H9 (cell line): ENCODE data around the gene TRABD2B. TPM values are rescaled to one million over a fixed set of nuclear protein-coding genes. Genes with fewer than 3 reads are reported as not detected.

Experiments
- DNase-seq: peaks from one replicate; pipeline ENCODE4 v3.0.0-alpha.2; 2017
- H2AFZ ChIP-seq: one replicate; pipeline ENCODE4 v1.6.1; 2013; ENCODE audit warnings: mild to moderate bottlenecking, low read length, control low read depth, moderate library complexity
- H2AK5ac ChIP-seq: 2 replicates; pipeline ENCODE4 v1.6.1; 2013; ENCODE audit warnings: low read length, control low read depth, mixed read lengths; ENCODE audit not compliant: insufficient read length
- H2BK120ac ChIP-seq: one replicate; pipeline ENCODE4 v1.6.1; 2013; ENCODE audit warnings: low read depth, mild to moderate bottlenecking, low read length, control low read depth, inconsistent platforms; ENCODE audit not compliant: poor library complexity, severe bottlenecking
- H2BK12ac ChIP-seq: 2 replicates; pipeline ENCODE4 v1.6.1; 2013; ENCODE audit warnings: low read length, control low read depth, mixed read lengths, low read depth; ENCODE audit not compliant: insufficient read length
- H2BK15ac ChIP-seq: 2 replicates; pipeline ENCODE4 v1.6.1; 2013; ENCODE audit warnings: low read depth, low read length, control low read depth
- H2BK20ac ChIP-seq: one replicate; pipeline ENCODE4 v1.6.1; 2013; ENCODE audit warnings: low read depth, mild to moderate bottlenecking, low read length, control low read depth, inconsistent platforms; ENCODE audit not compliant: poor library complexity, severe bottlenecking
- H2BK5ac ChIP-seq: 2 replicates; pipeline ENCODE4 v1.6.1; 2013; ENCODE audit warnings: low read length, control low read depth, mixed read lengths; ENCODE audit not compliant: insufficient read length
- H3K14ac ChIP-seq: 2 replicates; pipeline ENCODE4 v1.6.1; 2013; ENCODE audit warnings: low read length, control low read depth; ENCODE audit not compliant: insufficient read depth
- H3K18ac ChIP-seq: 2 replicates; pipeline ENCODE4 v1.6.1; 2013; ENCODE audit warnings: low read depth, mild to moderate bottlenecking, mixed read lengths, low read length, control low read depth; ENCODE audit not compliant: insufficient read length
- H3K23ac ChIP-seq: 2 replicates; pipeline ENCODE4 v1.6.1; 2013; ENCODE audit warnings: low read length, control low read depth, mixed read lengths, low read depth; ENCODE audit not compliant: insufficient read length
- H3K23me2 ChIP-seq: 2 replicates; pipeline ENCODE4 v1.6.1; 2013; ENCODE audit warnings: low read depth, mild to moderate bottlenecking, mixed read lengths, low read length, control low read depth; ENCODE audit not compliant: insufficient read length, poor library complexity, severe bottlenecking
- H3K27ac ChIP-seq: 2 replicates; pipeline ENCODE4 v1.5.1; 2013; ENCODE audit warnings: low read length, control low read depth, mixed read lengths, low read depth; ENCODE audit not compliant: insufficient read length
- H3K27me3 ChIP-seq: 2 replicates; pipeline ENCODE4 v1.6.1; 2013; ENCODE audit warnings: low read length, control low read depth, inconsistent platforms; ENCODE audit not compliant: insufficient read depth
- H3K4ac ChIP-seq: 2 replicates; pipeline ENCODE4 v1.6.1; 2013; ENCODE audit warnings: low read depth, mild to moderate bottlenecking, control low read depth, inconsistent platforms, low read length, moderate library complexity
- H3K4me1 ChIP-seq: 2 replicates; pipeline ENCODE4 v1.6.1; 2013; ENCODE audit warnings: low read length, control low read depth, inconsistent platforms; ENCODE audit not compliant: insufficient read depth
- H3K4me2 ChIP-seq: 2 replicates; pipeline ENCODE4 v1.6.1; 2013; ENCODE audit warnings: low read length, control low read depth, mixed read lengths; ENCODE audit not compliant: insufficient read length, insufficient read depth
- H3K56ac ChIP-seq: 2 replicates; pipeline ENCODE4 v1.6.1; 2013; ENCODE audit warnings: low read depth, mild to moderate bottlenecking, mixed read lengths, low read length, control low read depth; ENCODE audit not compliant: insufficient read length
- H3K79me1 ChIP-seq: 2 replicates; pipeline ENCODE4 v1.6.1; 2013; ENCODE audit warnings: low read depth, mild to moderate bottlenecking, moderate library complexity, low read length, control low read depth, inconsistent platforms; ENCODE audit not compliant: insufficient read depth, poor library complexity, severe bottlenecking
- H3K79me2 ChIP-seq: 2 replicates; pipeline ENCODE4 v1.6.1; 2013; ENCODE audit warnings: low read length, control low read depth, inconsistent platforms; ENCODE audit not compliant: insufficient read depth
- H3K9ac ChIP-seq: 2 replicates; pipeline ENCODE4 v1.6.1; 2013; ENCODE audit warnings: low read length, control low read depth, mixed read lengths; ENCODE audit not compliant: insufficient read length; ENCODE audit errors: extremely low read depth
- H3K9me3 ChIP-seq: one replicate; pipeline ENCODE4 v1.6.1; 2013; ENCODE audit warnings: low read depth, low read length, inconsistent platforms; ENCODE audit not compliant: control insufficient read depth
- H3T11ph ChIP-seq: one replicate; pipeline ENCODE4 v1.6.1; 2013; ENCODE audit warnings: mild to moderate bottlenecking, low read length, control low read depth, inconsistent platforms
- H4K20me1 ChIP-seq: one replicate; pipeline ENCODE4 v1.6.1; 2013; ENCODE audit not compliant: control insufficient read depth, insufficient read length, insufficient read depth
- H4K5ac ChIP-seq: 2 replicates; pipeline ENCODE4 v1.6.1; 2013; ENCODE audit warnings: low read depth, mild to moderate bottlenecking, mixed read lengths, low read length, control low read depth; ENCODE audit not compliant: insufficient read length
- H4K8ac ChIP-seq: replicated peaks from 2 replicates; pipeline ENCODE4 v1.6.1; 2013; ENCODE audit warnings: low read length, control low read depth, mixed read lengths, low read depth; ENCODE audit not compliant: insufficient read length
- H4K91ac ChIP-seq: 2 replicates; pipeline ENCODE4 v1.6.1; 2013; ENCODE audit warnings: low read depth, mild to moderate bottlenecking, moderate library complexity, mixed read lengths, low read length, control low read depth; ENCODE audit not compliant: insufficient read length
- H3K27ac Mint-ChIP-seq, 3 experiments: 2 replicates in 2 of 3; 3 replicates in 1 of 3; pipeline ENCODE4 v1.8.0; 2020 to 2021; ENCODE audit warnings: mixed read lengths in 3 of 3, mild to moderate bottlenecking in 1 of 3, moderate library complexity in 1 of 3
- H3K27me3 Mint-ChIP-seq: 2 replicates; pipeline ENCODE4 v1.8.0; 2021; ENCODE audit warnings: low read depth, mild to moderate bottlenecking, moderate library complexity, mixed read lengths
- H3K36me3 Mint-ChIP-seq, 3 experiments: 2 replicates in 2 of 3; 3 replicates in 1 of 3; pipeline ENCODE4 v1.8.0; 2020 to 2021; ENCODE audit warnings: low read depth in 3 of 3, mixed read lengths in 3 of 3; ENCODE audit not compliant: insufficient read depth in 1 of 3
- H3K4me1 Mint-ChIP-seq, 2 experiments: 2 replicates each; pipeline ENCODE4 v1.8.0; 2020; ENCODE audit warnings: mixed read lengths in 2 of 2
- H3K4me3 Mint-ChIP-seq, 2 experiments: 2 replicates in 1 of 2; 3 replicates in 1 of 2; pipeline ENCODE4 v1.8.0; 2020 to 2021; ENCODE audit warnings: mild to moderate bottlenecking in 2 of 2, mixed read lengths in 2 of 2, moderate library complexity in 1 of 2
- H3K9me3 Mint-ChIP-seq, 2 experiments: 2 replicates in 1 of 2; 3 replicates in 1 of 2; pipeline ENCODE4 v1.8.0; 2020; ENCODE audit warnings: mild to moderate bottlenecking in 2 of 2, mixed read lengths in 2 of 2, moderate library complexity in 1 of 2
- CTCF ChIP-seq: fragments of 200-600 bp; sonication (generic); conservative IDR thresholded peaks from 3 replicates; pipeline ENCODE4 v1.8.0; 2021; ENCODE audit warnings: antibody characterized with exemption, mild to moderate bottlenecking
- WGBS: extraction: QIAGEN DNeasy Blood & Tissue Kit; methylation state at CpG from one replicate; pipeline ENCODE4 v1.1.7; 2013; ENCODE audit warnings: missing lambda C conversion rate, low lambda C conversion rate, mixed read lengths; ENCODE audit not compliant: insufficient read length; ENCODE audit errors: extremely low coverage; 5-methylcytosine and 5-hydroxymethylcytosine counted together
- total RNA-seq: library from RNA; stranded (reverse); gene quantifications from 2 replicates; pipeline ENCODE4 v1.2.1, GENCODE V29; 2021

Gene TRABD2B
- total RNA-seq, 1 experiment from 2014 or later, result 2.3 TPM

- Histone ChIP-seq H2BK120ac (no peak overlapping the region), H3K79me2 (no peaks in the 10 kb centered on the region)
- WGBS, result no CpG with 5 or more reads among the region's 2 CpGs
Measured at GRCh38 chr1:47797575-47797974, 199.6 kb downstream of the TRABD2B start.

More at GRCh38 chr1:47797575-47797974, 199.6 kb downstream of the TRABD2B start:
- Histone ChIP-seq H2AFZ (no peak overlapping the region), H3K27ac (no peak overlapping the region), H2BK15ac (no peak overlapping the region), H3K9me3 (no peaks in the 10 kb centered on the region), H3K14ac (no peak overlapping the region), H3K4me2 (no peak overlapping the region), H3K9ac (no peak overlapping the region), H3T11ph (no peak overlapping the region), H3K27me3 (no peaks in the 10 kb centered on the region), H4K8ac (no peak overlapping the region), H3K4ac (no peak overlapping the region), H2BK12ac (no peak overlapping the region), H4K20me1 (no peaks in the 10 kb centered on the region), H3K79me1 (no peaks in the 10 kb centered on the region), H2AK5ac (no peak overlapping the region), H3K23ac (no peak overlapping the region), H3K23me2 (no peaks in the 10 kb centered on the region), H2BK5ac (no peak overlapping the region), H3K4me1 (no peaks in the 10 kb centered on the region), H4K5ac (no peak overlapping the region), H4K91ac (no peak overlapping the region), H3K18ac (no peak overlapping the region), H2BK20ac (no peak overlapping the region), H3K56ac (no peak overlapping the region)
- no peaks in the 10 kb centered on the region for H3K9me3 Mint-ChIP-seq
- DNase-seq, result no peak
- TF ChIP-seq CTCF, result no peak
- H3K36me3 Mint-ChIP-seq, result peaks cover 0 to 4% (median 3%) of the 10 kb centered on the region in 3 experiments; a peak in 2 of 7 replicates
- H3K27me3 Mint-ChIP-seq, result no peaks in the 10 kb centered on the region; the same call in 1 of the 2 replicates
- H3K4me3 Mint-ChIP-seq, result no peak overlapping the region
- H3K27ac Mint-ChIP-seq, result no peak overlapping the region
- H3K4me1 Mint-ChIP-seq, result no peaks in the 10 kb centered on the region
